Coronary artery (tissue), 2 donors: ENCODE measurements around the gene CENPN.

Experiments
- DNase-seq: peaks from one replicate; pipeline ENCODE4 v3.0.0-alpha.2; 2017; ENCODE audit warnings: low spot score
- H3K27ac ChIP-seq, 2 donors: fragments of 200-600 bp; sonication (generic); one replicate each; pipeline ENCODE4 v1.5.1; 2016 to 2019
- H3K4me3 ChIP-seq: fragments of 200-600 bp; sonication (generic); 2 replicates; pipeline ENCODE4 v1.5.1; 2016; ENCODE audit warnings: mild to moderate bottlenecking, moderate library complexity
- CTCF ChIP-seq: fragments of 200-600 bp; sonication (generic); IDR thresholded peaks from one replicate; pipeline ENCODE4 v1.5.1; 2019; ENCODE audit warnings: antibody characterized with exemption

The CENPN gene

GRCh38 chr16:80969114-80969484, 37.9 kb upstream of the CENPN start:
- Histone ChIP-seq H3K4me3 (no peak overlapping the region), H3K27ac (no peak overlapping the region)
- no peak for DNase-seq
- no peak for TF ChIP-seq CTCF

GRCh38 chr16:80971819-80972218, 35.2 kb upstream of the CENPN start:
- Histone ChIP-seq H3K27ac (no peak overlapping the region), H3K4me3 (no peak overlapping the region)
- no peak for TF ChIP-seq CTCF
- DNase-seq: no peak

GRCh38 chr16:80972611-80973010, 34.4 kb upstream of the CENPN start:
- H3K27ac ChIP-seq: no peak overlapping the region
- no peak for TF ChIP-seq CTCF
- H3K4me3 ChIP-seq: no peak overlapping the region
- DNase-seq: no peak

- H3K27ac ChIP-seq: no peak overlapping the region
- DNase-seq: no peak
- H3K4me3 ChIP-seq: no peak overlapping the region
- no peak for TF ChIP-seq CTCF
These were observed 33.0 kb upstream of the CENPN start for GRCh38 chr16:80973991-80974390.

- Histone ChIP-seq H3K4me3 (no peak overlapping the region), H3K27ac (no peak overlapping the region)
- no peak for TF ChIP-seq CTCF
- DNase-seq: no peak
These were observed 32.2 kb upstream of the CENPN start for GRCh38 chr16:80974649-80975376.

- no peak overlapping the region for H3K27ac ChIP-seq
- no peak overlapping the region for H3K4me3 ChIP-seq
- no peak for TF ChIP-seq CTCF
- no peak for DNase-seq
These were observed 30.1 kb upstream of the CENPN start for GRCh38 chr16:80976946-80977345.

- Histone ChIP-seq H3K27ac (no peak overlapping the region), H3K4me3 (no peak overlapping the region)
- no peak for TF ChIP-seq CTCF
- DNase-seq: no peak
These were observed 25.9 kb upstream of the CENPN start for GRCh38 chr16:80981103-80981502.
